Measurements from ENCODE around the gene NFASC.

GRCh38 chr1:204831186-204831585, 39.5 kb upstream of the NFASC start:
- TF ChIP-seq POLR2A (IDR thresholded peaks at IDR 0.05; ENCODE audit: low read depth, low read length) (no peak), POLR2AphosphoS5 (IDR thresholded peaks at IDR 0.05; ENCODE audit: low read depth, low read length) (no peak), POU2F2 (IDR thresholded peaks at IDR 0.05; ENCODE audit: low read depth, low read length) (no peak), TAF1 (IDR thresholded peaks at IDR 0.05; ENCODE audit: low read depth, low read length) (no peak)
